Tibial nerve (tissue), 4 donors: ENCODE data around the gene POPDC3. TPM values are rescaled to one million over a fixed set of nuclear protein-coding genes. Genes with fewer than 3 reads are reported as not detected.

Source experiments
- DNase-seq, 2 donors: peaks; one replicate each; pipeline ENCODE4 v3.0.0-alpha.2; 2019; ENCODE audit warnings: low spot score in 2 of 2
- H3K27ac ChIP-seq, 4 donors: fragments of 200-600 bp; sonication (generic) in 3 of 4; one replicate each; pipeline ENCODE4 v1.5.1; 2017 to 2019; ENCODE audit warnings: mild to moderate bottlenecking in 1 of 4
- H3K27me3 ChIP-seq, 2 donors: fragments of 200-600 bp; sonication (generic) in 1 of 2; one replicate each; pipeline versions ENCODE4 v1.5.1 to v1.6.0; 2017 to 2019
- H3K36me3 ChIP-seq, 3 donors: fragments of 200-600 bp; sonication (generic); one replicate each; pipeline ENCODE4 v1.5.1; 2018 to 2019
- H3K4me1 ChIP-seq, 4 donors: fragments of 200-600 bp; sonication (generic) in 3 of 4; one replicate each; pipeline ENCODE4 v1.5.1; 2017 to 2019
- H3K4me3 ChIP-seq, 4 donors: fragments of 200-600 bp; sonication (generic) in 3 of 4; one replicate each; pipeline ENCODE4 v1.5.1; 2017 to 2019; ENCODE audit warnings: mild to moderate bottlenecking in 1 of 4, moderate library complexity in 1 of 4
- H3K9me3 ChIP-seq, 4 donors: fragments of 200-600 bp; sonication (generic) in 3 of 4; one replicate each; pipeline ENCODE4 v1.5.1; 2017 to 2019
- CTCF ChIP-seq, 5 experiments: fragments of 200-600 bp in 3 of 5; fragments of 450-650 bp in 2 of 5; sonication (generic) in 3 of 5; IDR thresholded peaks; one replicate each; pipeline ENCODE4 v1.5.1; 2016 to 2019; ENCODE audit warnings: antibody characterized with exemption in 5 of 5, mild to moderate bottlenecking in 3 of 5, moderate library complexity in 2 of 5
- EP300 ChIP-seq, 2 donors: sonication (generic); formaldehyde crosslinking; IDR thresholded peaks; one replicate each; pipeline ENCODE4 v1.6.1; 2017; ENCODE audit warnings: antibody characterized with exemption in 2 of 2, mild to moderate bottlenecking in 1 of 2
- POLR2A ChIP-seq, 2 donors: fragments of 450-650 bp; IDR thresholded peaks; one replicate each; pipeline ENCODE4 v1.6.1; 2017; ENCODE audit warnings: antibody characterized with exemption in 2 of 2, mild to moderate bottlenecking in 2 of 2, moderate library complexity in 2 of 2
- WGBS, 2 donors: methylation state at CpG; one replicate each; pipeline ENCODE4 v1.1.5; 2018; 5-methylcytosine and 5-hydroxymethylcytosine counted together
- total RNA-seq, 4 donors: library from RNA; depleted of rRNA; stranded (reverse); fragments of >200 nt; gene quantifications; one replicate each; pipeline ENCODE4 v1.1.0, GENCODE V29; 2016

The POPDC3 gene
- total RNA-seq, 4 donors from 2014 or later, result 1.8 to 6.7 (median 2.6) TPM

GRCh38 chr6:105204331-105204730 lies 24.5 kb upstream of the POPDC3 start:
- Histone ChIP-seq H3K4me1 (no peaks in the 10 kb centered on the region), H3K27ac (no peak overlapping the region), H3K4me3 (no peak overlapping the region), H3K36me3 (no peaks in the 10 kb centered on the region), H3K9me3 (no peaks in the 10 kb centered on the region), H3K27me3 (no peaks in the 10 kb centered on the region)
- TF ChIP-seq POLR2A (IDR thresholded peaks at IDR 0.05) (no peak), CTCF (IDR thresholded peaks at IDR 0.05) (no peak), EP300 (IDR thresholded peaks at IDR 0.05) (no peak)
- DNase-seq, result no peak
- 34 to 45% methylated on average over 1 of the region's 1 CpG for WGBS, 2 donors

- Histone ChIP-seq H3K9me3 (peaks cover 0 to 1% (median 0%) of the 10 kb centered on the region in 4 donors), H3K4me1 (no peaks in the 10 kb centered on the region), H3K27ac (no peak overlapping the region), H3K4me3 (no peak overlapping the region), H3K36me3 (no peaks in the 10 kb centered on the region), H3K27me3 (no peaks in the 10 kb centered on the region)
- DNase-seq, result no peak
- TF ChIP-seq EP300 (IDR thresholded peaks at IDR 0.05) (no peak), POLR2A (IDR thresholded peaks at IDR 0.05) (no peak), CTCF (IDR thresholded peaks at IDR 0.05) (no peak)
- WGBS, 2 donors, result 65 to 69% methylated on average over 4 of the region's 4 CpGs
These were observed 22.7 kb upstream of the POPDC3 start for GRCh38 chr6:105202486-105202885.

GRCh38 chr6:105200133-105200730 lies 20.4 kb upstream of the POPDC3 start:
- no peaks in the 10 kb centered on the region for H3K4me1 ChIP-seq
- no peak overlapping the region for H3K27ac ChIP-seq
- H3K9me3 ChIP-seq, result peaks cover 0 to 6% (median 0%) of the 10 kb centered on the region in 4 donors
- TF ChIP-seq EP300 (IDR thresholded peaks at IDR 0.05) (no peak), POLR2A (IDR thresholded peaks at IDR 0.05) (no peak), CTCF (IDR thresholded peaks at IDR 0.05) (no peak)
- no peaks in the 10 kb centered on the region for H3K27me3 ChIP-seq
- no peak for DNase-seq
- 68 to 77% methylated on average over 6 of the region's 6 CpGs for whole genome bisulfite sequencing, 2 donors
- no peak overlapping the region for H3K4me3 ChIP-seq
- no peaks in the 10 kb centered on the region for H3K36me3 ChIP-seq

- no peaks in the 10 kb centered on the region for H3K27me3 ChIP-seq
- WGBS, 2 donors, result 32 to 34% methylated on average over 6 of the region's 6 CpGs
- H3K4me3 ChIP-seq, result no peak overlapping the region
- no peaks in the 10 kb centered on the region for H3K36me3 ChIP-seq
- H3K27ac ChIP-seq, result no peak overlapping the region
- H3K4me1 ChIP-seq, result no peaks in the 10 kb centered on the region
- TF ChIP-seq CTCF (IDR thresholded peaks at IDR 0.05), result no peak
- no peak for TF ChIP-seq POLR2A (IDR thresholded peaks at IDR 0.05)
- no peak for TF ChIP-seq EP300 (IDR thresholded peaks at IDR 0.05)
- peaks cover 0 to 6% (median 0%) of the 10 kb centered on the region in 4 donors for H3K9me3 ChIP-seq
- DNase-seq, result no peak
These were observed 19.9 kb upstream of the POPDC3 start for GRCh38 chr6:105199711-105200110.

- no peak for DNase-seq
- Histone ChIP-seq H3K27me3 (no peaks in the 10 kb centered on the region), H3K4me3 (no peak overlapping the region), H3K4me1 (no peaks in the 10 kb centered on the region), H3K27ac (no peak overlapping the region), H3K9me3 (peaks cover 0 to 6% (median 0%) of the 10 kb centered on the region in 4 donors), H3K36me3 (no peaks in the 10 kb centered on the region)
- WGBS, 2 donors, result 92 to 98% methylated on average over 2 of the region's 2 CpGs
- TF ChIP-seq EP300 (IDR thresholded peaks at IDR 0.05), result no peak
- no peak for TF ChIP-seq POLR2A (IDR thresholded peaks at IDR 0.05)
- no peak for TF ChIP-seq CTCF (IDR thresholded peaks at IDR 0.05)
These were observed 16.3 kb upstream of the POPDC3 start for GRCh38 chr6:105196076-105196475.
